Measurements from ENCODE around the gene RINL.

Gene RINL, protein sequence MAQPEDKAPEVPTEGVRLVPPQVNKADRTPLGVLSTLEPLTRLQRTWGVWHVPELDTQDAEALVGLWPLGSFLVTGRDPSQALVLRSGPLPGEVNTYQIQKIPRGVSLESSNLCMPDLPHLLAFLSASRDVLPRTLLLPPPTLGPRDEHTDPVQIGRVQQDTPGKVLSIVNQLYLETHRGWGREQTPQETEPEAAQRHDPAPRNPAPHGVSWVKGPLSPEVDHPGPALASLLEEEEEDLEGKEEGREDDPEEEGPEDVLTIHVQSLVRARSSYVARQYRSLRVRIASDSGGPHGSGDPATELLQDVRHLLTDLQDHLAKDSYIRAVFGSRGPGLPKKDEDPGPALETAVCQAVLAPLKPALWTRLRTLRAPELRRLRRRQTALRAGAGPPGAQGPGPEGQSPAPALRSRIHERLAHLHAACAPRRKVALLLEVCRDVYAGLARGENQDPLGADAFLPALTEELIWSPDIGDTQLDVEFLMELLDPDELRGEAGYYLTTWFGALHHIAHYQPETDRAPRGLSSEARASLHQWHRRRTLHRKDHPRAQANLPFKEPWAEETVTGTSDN

DNA sequence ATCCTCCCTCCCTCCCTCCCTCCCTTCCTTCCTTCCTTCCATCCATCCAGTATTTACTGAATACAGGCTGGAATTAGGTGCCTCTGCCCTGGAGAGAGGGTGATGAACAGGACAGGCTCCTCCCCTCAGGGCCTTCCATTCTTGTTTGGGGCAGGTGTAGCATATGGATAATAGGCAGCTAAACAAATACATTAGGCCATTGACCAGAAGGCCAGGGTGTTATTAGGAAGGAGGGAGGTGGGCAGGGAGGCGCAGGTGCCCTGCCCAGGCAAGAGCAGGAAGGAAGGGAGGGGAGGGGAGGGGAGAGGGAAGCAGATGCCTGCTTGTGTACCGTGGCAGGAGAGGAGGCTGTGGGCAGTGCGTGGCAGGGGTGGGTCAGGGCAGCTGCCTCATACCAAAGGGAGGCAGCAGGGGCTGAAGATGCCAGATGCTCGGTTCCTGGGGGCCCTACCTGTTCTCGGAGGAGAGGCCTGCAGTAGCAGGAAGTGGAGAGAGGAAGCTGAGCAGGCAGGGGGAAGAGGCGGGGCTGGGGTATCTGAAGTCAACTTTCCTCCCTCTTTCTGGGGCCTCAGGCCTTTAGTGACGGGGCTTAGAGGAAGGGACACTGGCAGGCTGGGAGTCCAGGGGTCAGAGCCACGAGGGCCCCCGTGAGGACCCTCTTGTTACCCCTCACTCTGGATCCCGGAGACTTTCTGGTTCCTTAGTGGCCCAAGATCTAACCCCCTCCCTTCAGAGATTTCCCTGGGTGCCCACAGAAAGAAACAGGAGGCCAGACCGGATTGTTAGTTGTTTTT, at the start of gene RINL:
RINL (minus strand) TSS at position 495 of the 794 bp plus-strand sequence. CDS start 1,533 bp downstream, outside the sequence.
- DNase-seq, result no peak

DNA sequence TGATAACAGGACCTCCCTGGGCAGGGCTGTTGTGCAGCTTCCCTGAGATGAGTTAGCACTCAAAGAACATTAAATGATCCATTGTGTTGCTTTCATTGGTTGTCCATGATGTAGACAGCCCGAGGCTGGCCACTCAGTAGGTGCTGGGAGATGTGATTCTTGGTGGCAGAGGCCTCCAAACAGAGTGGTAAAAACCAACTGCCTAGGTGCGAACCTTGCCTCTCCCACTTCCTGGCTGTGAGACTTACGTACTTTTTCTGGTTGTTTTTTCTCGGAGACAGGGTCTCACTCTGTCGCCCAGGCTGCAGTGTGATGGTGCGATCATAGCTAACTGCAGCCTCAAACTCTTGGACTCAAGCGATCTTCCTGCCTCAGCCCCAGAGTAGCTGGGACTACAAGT, 46.3 kb upstream of the RINL start:
- DNase-seq, result no peak

- DNase-seq, result no peak
Observed at GRCh38 chr19:38922482-38922881, 44.4 kb upstream of the RINL start.

DNA sequence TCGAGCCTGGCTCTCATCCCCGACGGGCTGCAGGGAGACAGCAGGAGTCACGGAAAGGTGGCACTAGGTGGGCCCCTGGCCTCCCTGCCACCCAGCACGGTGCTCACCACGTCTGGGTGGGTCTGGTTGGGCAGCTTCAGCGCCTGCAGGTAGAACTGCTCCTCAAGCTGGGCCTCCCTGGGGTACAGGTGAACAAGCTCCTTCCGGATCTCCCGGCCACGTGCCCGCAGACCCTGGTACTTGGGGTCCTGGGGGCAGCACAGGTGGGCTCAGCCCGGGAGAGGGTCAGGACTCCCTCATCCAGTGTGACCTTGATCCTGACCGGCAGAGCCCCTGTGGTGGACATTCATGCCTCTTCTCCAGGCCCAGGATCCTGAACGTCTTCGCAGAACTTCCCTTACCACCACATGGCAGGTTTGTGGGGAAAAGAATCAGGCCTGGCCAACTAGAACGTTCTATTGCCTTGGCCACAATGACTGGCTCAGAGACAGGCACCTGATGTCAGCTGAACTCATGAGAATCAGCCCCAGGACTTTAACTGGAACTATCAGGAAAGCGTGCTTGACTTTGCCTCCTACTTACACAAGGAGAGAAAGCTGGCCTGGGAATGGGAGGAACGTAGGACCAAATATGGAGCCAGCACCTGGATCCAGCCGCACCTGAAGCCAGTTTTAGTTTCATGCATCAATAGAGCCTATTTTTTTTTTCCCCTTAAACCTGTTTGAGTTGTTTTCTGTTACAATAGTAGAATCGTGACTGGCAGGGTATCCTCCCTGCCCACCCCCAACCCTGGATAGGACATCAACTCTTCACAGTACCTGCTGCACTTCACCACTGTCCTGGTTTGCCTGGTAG, 43.6 kb upstream of the RINL start:
- no peak for DNase-seq

DNA sequence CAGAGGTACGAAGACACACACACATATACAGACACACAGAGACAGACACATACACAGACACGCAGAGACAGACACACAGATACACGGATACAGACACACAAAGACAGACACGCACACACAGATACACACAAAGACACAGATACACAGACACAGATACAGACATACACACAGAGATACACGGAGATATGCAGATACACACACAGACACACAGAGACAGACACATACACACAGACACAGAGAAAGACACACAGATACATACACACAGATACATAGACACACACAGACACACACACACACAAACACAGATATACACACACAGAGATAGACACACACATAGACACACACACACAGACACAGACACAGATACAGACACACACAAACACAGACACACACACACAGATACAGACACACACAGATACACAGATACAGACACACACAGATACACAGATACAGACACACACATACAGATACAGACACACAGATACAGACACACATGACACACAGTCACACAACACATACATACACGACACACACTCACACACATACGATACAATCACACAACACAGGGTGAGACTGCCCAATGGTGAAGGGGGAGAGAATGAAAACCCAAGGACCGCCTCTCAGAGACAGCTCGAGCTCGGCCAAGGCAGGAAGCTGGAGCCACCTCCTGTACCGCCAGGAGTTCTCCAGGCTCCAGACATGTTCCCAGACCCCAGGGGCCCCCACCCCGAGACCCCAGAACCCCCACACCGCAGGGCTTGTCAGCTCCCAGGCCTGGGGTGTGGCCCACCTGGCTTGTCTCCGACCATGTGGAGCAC, 42.7 kb upstream of the RINL start:
- DNase-seq, result no peak

GRCh38 chr19:38919837-38920601, 41.9 kb upstream of the RINL start:
- DNase-seq, result no peak

DNA sequence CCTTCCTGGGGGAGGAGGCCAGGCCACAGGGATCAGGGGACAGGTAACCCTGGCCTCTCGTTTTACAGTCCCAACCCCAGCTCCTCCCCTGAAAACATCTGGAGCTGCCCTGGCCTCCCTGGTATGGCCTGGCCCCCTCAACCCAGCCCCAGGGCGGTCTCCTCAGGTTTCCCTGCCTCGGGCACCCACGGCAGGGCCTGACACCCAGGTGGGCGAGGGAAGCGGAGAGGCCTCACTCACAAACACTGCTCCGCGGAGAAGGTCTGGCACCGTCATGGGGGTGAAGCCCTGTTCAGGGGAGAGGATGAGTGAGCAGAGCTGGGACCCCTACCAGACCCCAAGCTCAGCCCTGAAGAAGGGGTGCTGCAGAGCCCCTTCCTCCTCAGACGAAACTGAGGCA, 40.5 kb upstream of the RINL start:
- no peak for DNase-seq

GRCh38 chr19:38917921-38918491, 39.9 kb upstream of the RINL start:
- DNase-seq, result no peak

- no peak for DNase-seq
Observed at GRCh38 chr19:38917516-38917915, 39.4 kb upstream of the RINL start.

DNA sequence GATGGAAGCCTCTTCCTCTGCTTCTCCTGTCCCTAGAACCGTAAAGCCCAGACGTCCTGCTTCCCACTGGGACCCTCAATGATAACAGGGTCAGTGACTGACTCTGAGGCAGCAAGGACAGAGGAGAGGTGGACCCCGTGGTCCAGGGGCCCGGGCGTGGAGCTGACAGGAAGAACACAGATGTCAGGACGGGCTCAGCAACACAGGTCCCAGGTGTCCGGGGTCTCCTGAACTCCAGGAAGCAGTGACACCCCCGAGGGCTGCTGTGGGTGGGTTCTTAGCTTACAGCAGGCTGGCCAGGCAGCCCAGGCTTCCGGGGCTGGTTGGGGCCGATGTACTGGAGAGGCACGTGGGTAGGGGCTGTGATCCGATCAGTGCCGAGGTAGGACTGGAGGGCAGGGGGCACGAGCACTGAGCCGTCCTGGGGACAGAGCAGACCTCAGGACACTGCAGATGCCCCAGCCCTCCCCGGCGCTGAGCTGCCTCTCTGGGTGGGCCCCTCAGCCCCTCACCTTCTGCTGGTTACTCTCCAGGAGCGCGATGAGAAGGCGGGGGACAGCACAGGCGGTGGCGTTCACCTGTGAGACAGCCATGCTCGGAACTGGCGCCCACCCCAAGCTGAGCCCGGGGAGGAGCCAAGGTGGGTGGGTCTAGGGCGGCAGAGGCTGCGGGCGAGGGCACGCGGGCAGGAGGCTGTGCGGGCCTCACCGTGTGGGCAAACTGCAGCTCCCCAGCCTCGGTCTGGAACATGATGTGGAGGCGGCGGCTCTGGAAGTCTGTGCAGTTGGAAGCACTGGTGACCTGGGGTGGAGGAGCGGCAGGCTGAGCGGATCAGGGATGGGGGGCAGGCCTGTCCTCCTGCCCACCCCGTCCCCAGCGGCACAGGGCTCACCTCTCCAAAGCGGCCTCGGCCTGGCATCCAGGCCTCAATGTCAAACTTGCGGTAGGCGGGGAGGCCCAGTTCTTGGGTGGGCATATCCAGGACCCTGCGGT, 37.5 kb upstream of the RINL start:
- DNase-seq, result no peak

DNA sequence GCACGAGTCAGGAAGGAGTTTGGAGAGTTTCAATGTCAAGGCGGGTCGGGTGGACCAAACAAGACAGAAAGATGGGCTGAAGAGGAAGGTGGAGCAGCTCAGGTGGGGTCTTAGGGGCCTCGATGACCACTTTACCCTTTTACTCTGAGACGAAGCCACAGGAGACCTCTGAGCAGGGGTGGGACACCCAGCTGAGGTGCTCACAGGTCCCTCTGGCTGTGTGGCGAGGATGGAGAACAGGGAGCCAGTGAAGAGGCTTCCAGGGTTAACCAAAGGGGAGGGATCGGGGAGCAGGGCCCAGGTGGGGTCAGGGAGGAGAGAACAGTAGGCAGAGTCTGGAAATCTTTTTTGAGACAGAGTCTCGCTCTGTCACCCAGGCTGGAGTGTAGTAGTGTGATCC, 35.9 kb upstream of the RINL start:
- no peak for DNase-seq

DNA sequence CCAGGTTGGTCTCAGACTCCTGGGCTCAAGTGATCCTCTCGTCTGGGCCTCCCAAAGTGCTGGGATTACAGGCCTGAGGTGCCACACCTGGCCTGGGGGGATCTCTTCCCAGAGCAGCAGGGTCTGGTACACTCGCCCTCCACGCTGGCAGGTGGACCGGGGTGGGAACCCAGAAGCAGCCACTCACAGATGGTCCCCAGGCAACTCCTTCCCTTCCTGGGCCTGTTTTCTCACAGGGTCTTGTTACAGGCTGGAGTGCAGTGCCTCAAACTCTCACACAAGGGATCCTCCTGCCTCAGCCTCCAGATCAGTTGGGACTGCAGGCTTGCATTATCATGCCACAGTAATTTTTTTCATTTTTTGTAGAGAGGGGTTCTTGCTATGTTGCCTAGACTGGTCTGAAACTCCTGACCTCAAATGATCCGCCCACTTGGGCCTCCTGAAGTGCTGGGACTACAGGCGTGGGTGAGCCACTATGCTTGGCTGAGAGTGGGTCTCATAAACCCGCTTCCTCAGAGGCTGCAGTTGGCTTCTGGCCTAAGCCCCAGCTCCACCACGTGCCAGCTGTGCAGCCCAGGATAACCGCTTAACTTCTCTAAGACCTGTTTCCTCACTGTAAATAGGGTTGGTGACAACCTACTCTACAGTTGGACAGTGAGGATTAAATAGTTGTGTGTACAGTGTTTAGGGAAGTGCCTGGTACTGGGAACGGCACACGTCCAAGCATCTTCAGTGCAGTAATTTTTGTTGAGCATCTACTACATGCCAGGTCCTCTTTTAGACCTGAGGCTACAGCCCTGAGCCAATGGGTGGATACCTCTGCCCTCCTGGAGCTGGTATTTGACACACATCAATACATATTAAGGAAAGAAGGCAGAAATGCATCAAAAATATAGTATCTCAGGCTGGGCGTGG, 34.8 kb upstream of the RINL start:
- no peak for DNase-seq

GRCh38 chr19:38911388-38912001, 33.4 kb upstream of the RINL start:
- DNase-seq, result no peak

- DNase-seq, result no peak
Observed at GRCh38 chr19:38910488-38910887, 32.4 kb upstream of the RINL start.

GRCh38 chr19:38908911-38909310, 30.8 kb upstream of the RINL start:
- no peak for DNase-seq

DNA sequence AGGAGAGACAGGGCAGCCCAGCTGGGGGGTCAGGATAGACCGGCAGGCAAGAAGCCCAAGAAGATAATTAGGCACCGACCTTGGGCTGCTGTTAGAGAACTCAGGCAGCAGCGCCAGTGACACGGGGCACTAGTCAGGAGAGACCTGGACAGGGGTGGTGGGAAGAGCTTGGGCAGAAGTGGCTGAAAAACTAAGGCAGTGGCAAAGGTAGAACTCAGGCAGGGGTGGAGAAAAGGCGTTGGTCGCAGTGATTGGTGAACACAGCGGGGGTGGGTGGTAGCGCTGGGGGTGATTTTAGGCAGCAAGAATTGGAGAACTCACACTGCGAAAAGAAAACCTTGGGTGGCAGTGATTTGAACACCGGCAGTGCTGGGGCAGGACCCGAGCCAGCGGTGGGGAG, 29.6 kb upstream of the RINL start:
- no peak for DNase-seq

DNA sequence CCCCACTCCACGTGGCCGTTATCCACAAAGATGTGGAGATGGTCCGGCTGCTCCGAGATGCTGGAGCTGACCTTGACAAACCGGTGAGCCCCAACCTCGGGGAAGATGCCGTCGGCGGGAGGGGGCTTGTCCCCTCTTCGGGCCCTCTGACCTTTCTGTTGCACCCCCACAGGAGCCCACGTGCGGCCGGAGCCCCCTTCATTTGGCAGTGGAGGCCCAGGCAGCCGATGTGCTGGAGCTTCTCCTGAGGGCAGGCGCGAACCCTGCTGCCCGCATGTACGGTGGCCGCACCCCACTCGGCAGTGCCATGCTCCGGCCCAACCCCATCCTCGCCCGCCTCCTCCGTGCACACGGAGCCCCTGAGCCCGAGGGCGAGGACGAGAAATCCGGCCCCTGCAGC, 29.2 kb upstream of the RINL start:
- DNase-seq, result no peak

- no peak for DNase-seq
Observed at GRCh38 chr19:38905620-38906019, 27.5 kb upstream of the RINL start.
